WTC11 (cell line): ENCODE measurements around the gene CALN1. TPM values are rescaled to one million over a fixed set of nuclear protein-coding genes. Genes with fewer than 3 reads are reported as not detected.

ENCODE experiments used
- ATAC-seq: fragments of 200-7000 bp; cut with Tn5 transposase; 2 replicates; pipeline ENCODE4 v1.10.0; 2021; ENCODE audit warnings: mild to moderate bottlenecking, moderate library complexity
- CTCF ChIA-PET: fragments of 300-600 bp; sonication (Branson Sonifier 250); formaldehyde crosslinking; loops from one replicate; lab custom pipeline; 2021; ENCODE audit warnings: antibody characterized with exemption; lab: Charles Lee
- POLR2A ChIA-PET: fragments of 350-600 bp; sonication (Branson Sonifier 250); formaldehyde crosslinking; loops from one replicate; lab custom pipeline; 2021; ENCODE audit warnings: antibody characterized with exemption; lab: Charles Lee
- DNase-seq: peaks from one replicate; pipeline ENCODE4 v3.0.0; 2021; ENCODE audit warnings: low spot score
- H3K27ac Mint-ChIP-seq: 2 replicates; pipeline ENCODE4 v1.8.0; 2021; ENCODE audit warnings: mixed read lengths
- H3K27me3 Mint-ChIP-seq: 2 replicates; pipeline ENCODE4 v1.8.0; 2021; ENCODE audit warnings: low read depth, mild to moderate bottlenecking, moderate library complexity, mixed read lengths
- H3K36me3 Mint-ChIP-seq: 2 replicates; pipeline ENCODE4 v1.8.0; 2021; ENCODE audit warnings: mixed read lengths
- H3K4me1 Mint-ChIP-seq: 2 replicates; pipeline ENCODE4 v1.8.0; 2022; ENCODE audit warnings: mixed read lengths
- H3K4me3 Mint-ChIP-seq: 2 replicates; pipeline ENCODE4 v1.8.0; 2021; ENCODE audit warnings: mild to moderate bottlenecking, moderate library complexity, mixed read lengths
- H3K9me3 Mint-ChIP-seq: 2 replicates; pipeline ENCODE4 v1.8.0; 2021; ENCODE audit warnings: mixed read lengths
- CREB1 ChIP-seq: sonication (generic); formaldehyde crosslinking; IDR thresholded peaks from 2 replicates; pipeline ENCODE4 v1.8.0; 2023; ENCODE audit warnings: mild to moderate bottlenecking, missing genetic modification reagents
- ETV6 ChIP-seq: sonication (generic); formaldehyde crosslinking; IDR thresholded peaks from 2 replicates; pipeline ENCODE4 v1.8.1; 2022; ENCODE audit warnings: mild to moderate bottlenecking, missing genetic modification reagents
- FOXP1 ChIP-seq: sonication (generic); formaldehyde crosslinking; IDR thresholded peaks from 2 replicates; pipeline ENCODE4 v1.8.0; 2022; ENCODE audit warnings: missing genetic modification reagents, mild to moderate bottlenecking, moderate library complexity, borderline replicate concordance
- HMGA2 ChIP-seq: fragments of 250-450 bp; sonication (Bioruptor Pico); IDR thresholded peaks from 2 replicates; pipeline ENCODE4 v1.4.0; 2021; ENCODE audit warnings: mild to moderate bottlenecking, moderate library complexity
- JUN ChIP-seq: sonication (generic); formaldehyde crosslinking; IDR thresholded peaks from 2 replicates; pipeline ENCODE4 v1.8.0; 2023; ENCODE audit warnings: mild to moderate bottlenecking, missing genetic modification reagents
- NFYB ChIP-seq: sonication (generic); formaldehyde crosslinking; conservative IDR thresholded peaks from 2 replicates; pipeline ENCODE4 v1.8.0; 2022; ENCODE audit warnings: low read depth, missing genetic modification reagents
- NR1H2 ChIP-seq: sonication (generic); formaldehyde crosslinking; IDR thresholded peaks from 2 replicates; pipeline ENCODE4 v1.9.0; 2021; ENCODE audit warnings: mild to moderate bottlenecking, moderate library complexity, missing genetic modification reagents
- NR2C2 ChIP-seq: sonication (generic); formaldehyde crosslinking; IDR thresholded peaks from 2 replicates; pipeline ENCODE4 v1.8.0; 2022; ENCODE audit warnings: mild to moderate bottlenecking, missing genetic modification reagents
- OVOL2 ChIP-seq: fragments of 250-450 bp; sonication (Bioruptor Pico); IDR thresholded peaks from 2 replicates; pipeline ENCODE4 v1.9.0; 2021; ENCODE audit warnings: mild to moderate bottlenecking, borderline replicate concordance
- RORB ChIP-seq: fragments of 250-450 bp; sonication (Bioruptor Pico); IDR thresholded peaks from 2 replicates; pipeline ENCODE4 v1.9.0; 2021; ENCODE audit warnings: mild to moderate bottlenecking
- SMAD4 ChIP-seq: sonication (generic); formaldehyde crosslinking; IDR thresholded peaks from 2 replicates; pipeline ENCODE4 v1.8.0; 2022; ENCODE audit warnings: mild to moderate bottlenecking, missing genetic modification reagents
- SP1 ChIP-seq: sonication (generic); formaldehyde crosslinking; conservative IDR thresholded peaks from 2 replicates; pipeline ENCODE4 v1.8.1; 2022; ENCODE audit warnings: missing genetic modification reagents
- TEAD4 ChIP-seq: sonication (generic); formaldehyde crosslinking; IDR thresholded peaks from 2 replicates; pipeline ENCODE4 v1.8.0; 2022; ENCODE audit warnings: mild to moderate bottlenecking, missing genetic modification reagents
- ZNF232 ChIP-seq: sonication (generic); formaldehyde crosslinking; IDR thresholded peaks from 2 replicates; pipeline ENCODE4 v1.8.0; 2022; ENCODE audit warnings: mild to moderate bottlenecking, missing genetic modification reagents
- ZNF396 ChIP-seq: fragments of 250-450 bp; sonication (Bioruptor Pico); IDR thresholded peaks from 2 replicates; pipeline ENCODE4 v1.8.0; 2021; ENCODE audit warnings: mild to moderate bottlenecking, moderate library complexity, borderline replicate concordance
- total RNA-seq: library from RNA; stranded (reverse); gene quantifications from 3 replicates; pipeline ENCODE4 v1.2.3, GENCODE V29; 2021
- TF ChIP-seq, protein P1 (sequence below): sonication (generic); formaldehyde crosslinking; IDR thresholded peaks from 2 replicates; pipeline ENCODE4 v1.8.1; 2023; ENCODE audit warnings: mild to moderate bottlenecking, missing genetic modification reagents
- TF ChIP-seq, protein P2 (sequence below): sonication (generic); formaldehyde crosslinking; IDR thresholded peaks from 2 replicates; pipeline ENCODE4 v1.8.0; 2022; ENCODE audit warnings: mild to moderate bottlenecking, missing genetic modification reagents
- TF ChIP-seq, protein P3 (sequence below): sonication (generic); formaldehyde crosslinking; IDR thresholded peaks from 2 replicates; pipeline ENCODE4 v1.8.1; 2023; ENCODE audit warnings: mild to moderate bottlenecking, missing genetic modification reagents, moderate library complexity
- TF ChIP-seq, protein P4 (sequence below): sonication (generic); formaldehyde crosslinking; IDR thresholded peaks from 2 replicates; pipeline ENCODE4 v1.8.1; 2023; ENCODE audit warnings: mild to moderate bottlenecking, missing genetic modification reagents, moderate library complexity
- TF ChIP-seq, protein P5 (sequence below): fragments of 250-450 bp; sonication (Bioruptor Pico); conservative IDR thresholded peaks from 2 replicates; pipeline ENCODE4 v1.9.0; 2021; ENCODE audit warnings: mild to moderate bottlenecking

CALN1 gene
- total RNA-seq, 1 experiment from 2014 or later: 10.5 TPM

DNA sequence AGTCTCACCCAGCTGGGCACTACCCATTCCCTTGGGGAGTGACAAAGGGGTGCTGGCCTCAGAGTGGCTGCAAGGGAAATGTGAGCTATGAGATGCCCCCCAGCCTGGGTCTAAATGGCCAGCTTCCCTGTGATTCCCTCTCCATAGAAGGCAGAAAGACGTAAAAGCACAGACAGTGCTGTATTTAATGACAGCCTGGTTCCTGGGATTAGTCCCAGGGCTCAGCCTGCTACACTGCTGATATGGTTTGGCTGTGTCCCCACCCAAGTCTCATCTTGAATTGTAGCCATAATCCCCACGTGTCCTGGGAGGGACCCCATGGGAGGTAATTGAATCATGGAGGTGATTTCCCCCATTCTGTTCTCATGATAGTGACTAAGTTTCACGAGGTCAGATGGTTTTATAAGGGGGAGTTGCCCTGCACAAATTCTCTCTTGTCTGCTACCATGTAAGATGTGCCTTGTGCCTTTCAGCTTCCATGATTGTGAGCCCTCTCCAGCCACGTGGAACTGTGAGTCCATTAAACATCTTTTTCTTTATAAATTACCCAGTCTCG, 23.9 kb upstream of the CALN1 start:
- no peak overlapping the region for H3K27ac Mint-ChIP-seq
- H3K9me3 Mint-ChIP-seq: no peaks in the 10 kb centered on the region
- DNase-seq (no peak), ATAC-seq (no peak)
- H3K36me3 Mint-ChIP-seq: no peaks in the 10 kb centered on the region
- TF ChIP-seq, protein P1, sequence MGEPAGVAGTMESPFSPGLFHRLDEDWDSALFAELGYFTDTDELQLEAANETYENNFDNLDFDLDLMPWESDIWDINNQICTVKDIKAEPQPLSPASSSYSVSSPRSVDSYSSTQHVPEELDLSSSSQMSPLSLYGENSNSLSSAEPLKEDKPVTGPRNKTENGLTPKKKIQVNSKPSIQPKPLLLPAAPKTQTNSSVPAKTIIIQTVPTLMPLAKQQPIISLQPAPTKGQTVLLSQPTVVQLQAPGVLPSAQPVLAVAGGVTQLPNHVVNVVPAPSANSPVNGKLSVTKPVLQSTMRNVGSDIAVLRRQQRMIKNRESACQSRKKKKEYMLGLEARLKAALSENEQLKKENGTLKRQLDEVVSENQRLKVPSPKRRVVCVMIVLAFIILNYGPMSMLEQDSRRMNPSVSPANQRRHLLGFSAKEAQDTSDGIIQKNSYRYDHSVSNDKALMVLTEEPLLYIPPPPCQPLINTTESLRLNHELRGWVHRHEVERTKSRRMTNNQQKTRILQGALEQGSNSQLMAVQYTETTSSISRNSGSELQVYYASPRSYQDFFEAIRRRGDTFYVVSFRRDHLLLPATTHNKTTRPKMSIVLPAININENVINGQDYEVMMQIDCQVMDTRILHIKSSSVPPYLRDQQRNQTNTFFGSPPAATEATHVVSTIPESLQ (CRISPR knock-in tag): no peak
- TF ChIP-seq OVOL2 (no peak), SP1 (CRISPR knock-in tag) (no peak), HMGA2 (no peak)
- H3K27me3 Mint-ChIP-seq: no peaks in the 10 kb centered on the region; the same call in 1 of the 2 replicates
- CTCF ChIA-PET: interaction anchor here (2.5 kb wide), 1 partner anchor 510 kb away, joined by 6 read pairs; no protein-coding TSS in a partner anchor
- POLR2A ChIA-PET: interaction anchor here (0.5 kb wide), 1 partner anchor 62 kb away, joined by 3 read pairs; no protein-coding TSS in a partner anchor
- H3K4me1 Mint-ChIP-seq: no peaks in the 10 kb centered on the region
- H3K4me3 Mint-ChIP-seq: no peak overlapping the region

DNA sequence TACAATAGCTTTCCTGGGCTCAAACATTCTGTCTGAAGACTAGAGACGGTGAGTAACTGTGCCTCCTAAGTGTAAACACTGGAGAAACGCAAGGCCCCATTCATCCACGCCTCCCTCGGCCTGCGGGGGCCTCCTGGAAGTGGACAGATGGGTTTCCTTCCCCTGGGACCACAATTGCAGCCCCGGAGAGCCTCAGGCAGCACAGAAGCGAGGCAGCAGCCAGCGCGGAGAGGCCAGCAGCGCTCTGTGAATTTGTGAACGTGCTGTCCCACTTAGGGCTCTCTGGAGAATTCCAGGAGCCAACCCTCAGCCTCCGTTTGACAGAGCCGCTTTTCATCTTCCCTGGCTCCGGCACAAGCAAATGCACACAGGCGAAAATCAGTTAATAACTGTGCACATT, 23.2 kb upstream of the CALN1 start:
- ChIA-PET CTCF (interaction anchor here (2.5 kb wide), 1 partner anchor 510 kb away, joined by 6 read pairs; no protein-coding TSS in a partner anchor), POLR2A (no interaction called here)
- H3K4me3 Mint-ChIP-seq: no peak overlapping the region
- no peak for DNase-seq
- H3K36me3 Mint-ChIP-seq: no peaks in the 10 kb centered on the region
- H3K27me3 Mint-ChIP-seq: no peaks in the 10 kb centered on the region; the same call in 1 of the 2 replicates
- no peak overlapping the region for H3K27ac Mint-ChIP-seq
- H3K9me3 Mint-ChIP-seq: no peaks in the 10 kb centered on the region
- no peaks in the 10 kb centered on the region for H3K4me1 Mint-ChIP-seq
- TF ChIP-seq FOXP1 (CRISPR knock-in tag) (no peak), NR2C2 (CRISPR knock-in tag) (no peak), ZNF232 (CRISPR knock-in tag) (no peak), TEAD4 (CRISPR knock-in tag) (no peak), ETV6 (CRISPR knock-in tag) (no peak), SMAD4 (no peak), CREB1 (CRISPR knock-in tag) (no peak)
- TF ChIP-seq, protein P2, sequence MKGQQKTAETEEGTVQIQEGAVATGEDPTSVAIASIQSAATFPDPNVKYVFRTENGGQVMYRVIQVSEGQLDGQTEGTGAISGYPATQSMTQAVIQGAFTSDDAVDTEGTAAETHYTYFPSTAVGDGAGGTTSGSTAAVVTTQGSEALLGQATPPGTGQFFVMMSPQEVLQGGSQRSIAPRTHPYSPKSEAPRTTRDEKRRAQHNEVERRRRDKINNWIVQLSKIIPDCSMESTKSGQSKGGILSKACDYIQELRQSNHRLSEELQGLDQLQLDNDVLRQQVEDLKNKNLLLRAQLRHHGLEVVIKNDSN (CRISPR knock-in tag): no peak
- TF ChIP-seq, protein P3, sequence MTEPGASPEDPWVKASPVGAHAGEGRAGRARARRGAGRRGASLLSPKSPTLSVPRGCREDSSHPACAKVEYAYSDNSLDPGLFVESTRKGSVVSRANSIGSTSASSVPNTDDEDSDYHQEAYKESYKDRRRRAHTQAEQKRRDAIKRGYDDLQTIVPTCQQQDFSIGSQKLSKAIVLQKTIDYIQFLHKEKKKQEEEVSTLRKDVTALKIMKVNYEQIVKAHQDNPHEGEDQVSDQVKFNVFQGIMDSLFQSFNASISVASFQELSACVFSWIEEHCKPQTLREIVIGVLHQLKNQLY (CRISPR knock-in tag): no peak
- TF ChIP-seq, all 79 proteins: peak for 0
- no peak for ATAC-seq

DNA sequence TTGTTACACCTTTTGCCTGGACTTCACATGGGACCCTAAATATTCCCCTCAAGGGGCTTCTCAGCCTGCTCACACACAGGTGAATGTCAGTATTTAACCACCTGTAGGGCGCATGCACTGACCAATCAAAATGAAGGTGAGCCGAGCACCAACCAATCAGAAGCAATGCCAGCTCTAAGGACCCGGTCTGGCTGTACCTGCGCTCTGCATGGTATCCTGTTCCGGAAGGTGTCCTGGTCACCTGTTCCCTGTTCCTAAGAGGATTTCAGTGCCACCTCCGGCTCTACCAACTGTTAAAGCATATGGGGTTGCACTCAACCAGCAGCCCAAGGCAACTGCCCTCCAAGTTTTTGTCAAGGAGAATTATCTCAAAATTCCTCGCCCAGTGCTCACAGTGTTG, 18.4 kb upstream of the CALN1 start:
- Mint-ChIP-seq H3K4me1 (no peaks in the 10 kb centered on the region), H3K27me3 (no peaks in the 10 kb centered on the region), H3K4me3 (no peak overlapping the region), H3K36me3 (no peaks in the 10 kb centered on the region), H3K9me3 (no peaks in the 10 kb centered on the region), H3K27ac (no peak overlapping the region)
- TF ChIP-seq JUN: no peak
- no peak for TF ChIP-seq ZNF396 (CRISPR knock-in tag)
- TF ChIP-seq, protein P4, sequence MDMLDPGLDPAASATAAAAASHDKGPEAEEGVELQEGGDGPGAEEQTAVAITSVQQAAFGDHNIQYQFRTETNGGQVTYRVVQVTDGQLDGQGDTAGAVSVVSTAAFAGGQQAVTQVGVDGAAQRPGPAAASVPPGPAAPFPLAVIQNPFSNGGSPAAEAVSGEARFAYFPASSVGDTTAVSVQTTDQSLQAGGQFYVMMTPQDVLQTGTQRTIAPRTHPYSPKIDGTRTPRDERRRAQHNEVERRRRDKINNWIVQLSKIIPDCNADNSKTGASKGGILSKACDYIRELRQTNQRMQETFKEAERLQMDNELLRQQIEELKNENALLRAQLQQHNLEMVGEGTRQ (CRISPR knock-in tag): 0 out of 2 replicates have a peak, but pooled peaks have one; percentile 31
- no peak for TF ChIP-seq NR1H2
- TF ChIP-seq RORB (CRISPR knock-in tag): no peak
- peak; percentile 84 for TF ChIP-seq NFYB (CRISPR knock-in tag)
- TF ChIP-seq, protein P5, sequence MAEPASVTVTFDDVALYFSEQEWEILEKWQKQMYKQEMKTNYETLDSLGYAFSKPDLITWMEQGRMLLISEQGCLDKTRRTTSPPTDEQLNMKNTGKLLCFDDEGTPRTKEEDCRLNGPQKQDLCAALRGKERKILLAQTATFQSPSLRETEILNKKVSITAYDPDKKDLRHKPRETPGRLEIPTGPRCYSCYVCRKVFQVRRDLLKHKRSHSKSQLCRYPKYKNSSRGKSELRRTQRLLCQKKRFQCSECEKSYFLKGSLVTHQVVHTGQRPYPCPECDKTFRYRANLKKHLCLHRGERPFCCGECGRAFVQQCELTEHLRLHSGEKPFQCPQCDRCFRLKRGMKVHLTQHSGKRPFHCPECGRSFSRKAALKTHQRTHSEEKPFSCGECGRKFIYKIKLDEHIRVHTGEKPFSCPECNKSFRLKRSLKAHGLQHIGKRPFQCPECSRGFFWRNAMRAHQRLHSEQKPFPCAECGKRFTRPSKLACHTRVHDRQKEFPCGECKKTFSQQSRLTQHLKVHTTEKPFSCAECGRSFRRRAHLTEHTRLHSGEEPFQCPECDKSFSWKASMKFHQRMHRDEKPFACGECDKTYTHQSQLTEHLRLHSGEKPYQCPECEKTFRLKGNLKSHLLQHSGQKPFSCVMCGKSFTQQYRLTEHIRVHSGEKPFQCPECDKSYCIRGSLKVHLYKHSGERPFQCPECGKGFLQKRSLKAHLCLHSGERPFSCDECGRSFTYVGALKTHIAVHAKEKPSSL (CRISPR knock-in tag): no peak
- ChIA-PET CTCF (interaction anchor here (0.6 to 1.2 kb wide), 3 partner anchors 246 to 505 kb away, joined by 3 read pairs; no protein-coding TSS in a partner anchor), POLR2A (no interaction called here)
- ATAC-seq (peak; percentile 100), DNase-seq (peak; percentile 59)
